HCT116 (cell line): ENCODE measurements around the gene LHFPL6.

ENCODE experiments used
- ATF3 ChIP-seq: IDR thresholded peaks from 2 replicates; pipeline ENCODE4 v1.6.1; 2012
- CEBPB ChIP-seq: IDR thresholded peaks from 2 replicates; pipeline ENCODE4 v1.6.1; 2012; ENCODE audit warnings: low read depth
- EZH2 ChIP-seq: fragments of 200-600 bp; sonication (generic); IDR thresholded peaks from 2 replicates; pipeline ENCODE4 v1.6.1; 2017; ENCODE audit warnings: antibody characterized with exemption, mixed run types
- POLR2A ChIP-seq: IDR thresholded peaks from 2 replicates; pipeline ENCODE4 v1.7.0; 2011; ENCODE audit warnings: borderline replicate concordance; ENCODE audit not compliant: insufficient read depth, insufficient read length; ENCODE audit errors: extremely low read depth
- POLR2AphosphoS5 ChIP-seq: IDR thresholded peaks from 2 replicates; pipeline ENCODE4 v1.6.1; 2011; ENCODE audit warnings: mild to moderate bottlenecking, low read depth, low read length, moderate library complexity
- SP1 ChIP-seq: IDR thresholded peaks from 2 replicates; pipeline ENCODE4 v1.6.1; 2012; ENCODE audit warnings: low read depth
- YY1 ChIP-seq: IDR thresholded peaks from 2 replicates; pipeline ENCODE4 v1.6.1; 2011; ENCODE audit warnings: low read length, low read depth, moderate library complexity, mild to moderate bottlenecking; ENCODE audit not compliant: insufficient replicate concordance; ENCODE audit errors: extremely low read depth
- TF ChIP-seq, protein P1 (sequence below), 3 experiments: fragments of 200-600 bp in 1 of 3; sonication (generic) in 1 of 3; IDR thresholded peaks in 2 of 3; conservative IDR thresholded peaks in 1 of 3; 2 replicates each; pipeline ENCODE4 v1.5.1; 2012 to 2017; ENCODE audit warnings: low read depth in 2 of 3, low read length in 2 of 3, antibody characterized with exemption in 1 of 3, borderline replicate concordance in 1 of 3, control low read depth in 1 of 3, mild to moderate bottlenecking in 1 of 3, mixed read lengths in 1 of 3, mixed run types in 1 of 3, moderate library complexity in 1 of 3; ENCODE audit not compliant: insufficient read depth in 1 of 3
- TF ChIP-seq, protein P2 (sequence below): IDR thresholded peaks from 2 replicates; pipeline ENCODE4 v1.6.1; 2011; ENCODE audit warnings: mild to moderate bottlenecking, low read length, moderate library complexity; ENCODE audit not compliant: insufficient replicate concordance; ENCODE audit errors: extremely low read depth
- TF ChIP-seq, protein P3 (sequence below): IDR thresholded peaks from 2 replicates; pipeline ENCODE4 v1.6.1; 2012; ENCODE audit warnings: low read depth

GRCh38 chr13:39422845-39423565, 180.0 kb downstream of the LHFPL6 start:
- TF ChIP-seq CEBPB, result no peak
- TF ChIP-seq, protein P1, sequence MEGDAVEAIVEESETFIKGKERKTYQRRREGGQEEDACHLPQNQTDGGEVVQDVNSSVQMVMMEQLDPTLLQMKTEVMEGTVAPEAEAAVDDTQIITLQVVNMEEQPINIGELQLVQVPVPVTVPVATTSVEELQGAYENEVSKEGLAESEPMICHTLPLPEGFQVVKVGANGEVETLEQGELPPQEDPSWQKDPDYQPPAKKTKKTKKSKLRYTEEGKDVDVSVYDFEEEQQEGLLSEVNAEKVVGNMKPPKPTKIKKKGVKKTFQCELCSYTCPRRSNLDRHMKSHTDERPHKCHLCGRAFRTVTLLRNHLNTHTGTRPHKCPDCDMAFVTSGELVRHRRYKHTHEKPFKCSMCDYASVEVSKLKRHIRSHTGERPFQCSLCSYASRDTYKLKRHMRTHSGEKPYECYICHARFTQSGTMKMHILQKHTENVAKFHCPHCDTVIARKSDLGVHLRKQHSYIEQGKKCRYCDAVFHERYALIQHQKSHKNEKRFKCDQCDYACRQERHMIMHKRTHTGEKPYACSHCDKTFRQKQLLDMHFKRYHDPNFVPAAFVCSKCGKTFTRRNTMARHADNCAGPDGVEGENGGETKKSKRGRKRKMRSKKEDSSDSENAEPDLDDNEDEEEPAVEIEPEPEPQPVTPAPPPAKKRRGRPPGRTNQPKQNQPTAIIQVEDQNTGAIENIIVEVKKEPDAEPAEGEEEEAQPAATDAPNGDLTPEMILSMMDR (IDR thresholded peaks at IDR 0.05 in 2 of 3, conservative IDR thresholded peaks at IDR 0.05 in 1 of 3; ENCODE audit: borderline replicate concordance in 1 of 3, insufficient read depth in 1 of 3, low read depth in 2 of 3, low read length in 2 of 3), result no peak
- TF ChIP-seq, protein P2, sequence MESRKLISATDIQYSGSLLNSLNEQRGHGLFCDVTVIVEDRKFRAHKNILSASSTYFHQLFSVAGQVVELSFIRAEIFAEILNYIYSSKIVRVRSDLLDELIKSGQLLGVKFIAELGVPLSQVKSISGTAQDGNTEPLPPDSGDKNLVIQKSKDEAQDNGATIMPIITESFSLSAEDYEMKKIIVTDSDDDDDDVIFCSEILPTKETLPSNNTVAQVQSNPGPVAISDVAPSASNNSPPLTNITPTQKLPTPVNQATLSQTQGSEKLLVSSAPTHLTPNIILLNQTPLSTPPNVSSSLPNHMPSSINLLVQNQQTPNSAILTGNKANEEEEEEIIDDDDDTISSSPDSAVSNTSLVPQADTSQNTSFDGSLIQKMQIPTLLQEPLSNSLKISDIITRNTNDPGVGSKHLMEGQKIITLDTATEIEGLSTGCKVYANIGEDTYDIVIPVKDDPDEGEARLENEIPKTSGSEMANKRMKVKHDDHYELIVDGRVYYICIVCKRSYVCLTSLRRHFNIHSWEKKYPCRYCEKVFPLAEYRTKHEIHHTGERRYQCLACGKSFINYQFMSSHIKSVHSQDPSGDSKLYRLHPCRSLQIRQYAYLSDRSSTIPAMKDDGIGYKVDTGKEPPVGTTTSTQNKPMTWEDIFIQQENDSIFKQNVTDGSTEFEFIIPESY, result no peak
- TF ChIP-seq SP1, result no peak
- no peak for TF ChIP-seq EZH2
- no peak for TF ChIP-seq POLR2AphosphoS5
- TF ChIP-seq POLR2A, result no peak
- no peak for TF ChIP-seq YY1
- TF ChIP-seq, protein P3, sequence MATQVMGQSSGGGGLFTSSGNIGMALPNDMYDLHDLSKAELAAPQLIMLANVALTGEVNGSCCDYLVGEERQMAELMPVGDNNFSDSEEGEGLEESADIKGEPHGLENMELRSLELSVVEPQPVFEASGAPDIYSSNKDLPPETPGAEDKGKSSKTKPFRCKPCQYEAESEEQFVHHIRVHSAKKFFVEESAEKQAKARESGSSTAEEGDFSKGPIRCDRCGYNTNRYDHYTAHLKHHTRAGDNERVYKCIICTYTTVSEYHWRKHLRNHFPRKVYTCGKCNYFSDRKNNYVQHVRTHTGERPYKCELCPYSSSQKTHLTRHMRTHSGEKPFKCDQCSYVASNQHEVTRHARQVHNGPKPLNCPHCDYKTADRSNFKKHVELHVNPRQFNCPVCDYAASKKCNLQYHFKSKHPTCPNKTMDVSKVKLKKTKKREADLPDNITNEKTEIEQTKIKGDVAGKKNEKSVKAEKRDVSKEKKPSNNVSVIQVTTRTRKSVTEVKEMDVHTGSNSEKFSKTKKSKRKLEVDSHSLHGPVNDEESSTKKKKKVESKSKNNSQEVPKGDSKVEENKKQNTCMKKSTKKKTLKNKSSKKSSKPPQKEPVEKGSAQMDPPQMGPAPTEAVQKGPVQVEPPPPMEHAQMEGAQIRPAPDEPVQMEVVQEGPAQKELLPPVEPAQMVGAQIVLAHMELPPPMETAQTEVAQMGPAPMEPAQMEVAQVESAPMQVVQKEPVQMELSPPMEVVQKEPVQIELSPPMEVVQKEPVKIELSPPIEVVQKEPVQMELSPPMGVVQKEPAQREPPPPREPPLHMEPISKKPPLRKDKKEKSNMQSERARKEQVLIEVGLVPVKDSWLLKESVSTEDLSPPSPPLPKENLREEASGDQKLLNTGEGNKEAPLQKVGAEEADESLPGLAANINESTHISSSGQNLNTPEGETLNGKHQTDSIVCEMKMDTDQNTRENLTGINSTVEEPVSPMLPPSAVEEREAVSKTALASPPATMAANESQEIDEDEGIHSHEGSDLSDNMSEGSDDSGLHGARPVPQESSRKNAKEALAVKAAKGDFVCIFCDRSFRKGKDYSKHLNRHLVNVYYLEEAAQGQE, result no peak
- TF ChIP-seq ATF3, result no peak
